Anterior cingulate cortex (tissue), 58 donors: ENCODE measurements around the gene TTC29.

Experiments used
- DNase-seq, 58 donors: peaks; one replicate each; lab custom pipeline; 2025; lab: John Stamatoyannopoulos, UW

The TTC29 gene

GRCh38 chr4:146945556-146946374 lies at the start of gene TTC29:
TTC29 (minus strand) TSS chr4:146945864; CDS start chr4:146939895, 5,969 bp downstream.
- peak; percentile 11 to 90 (median 78) for DNase-seq

GRCh38 chr4:146981651-146982050 lies 36.0 kb upstream of the TTC29 start:
- DNase-seq: no peak

- DNase-seq: no peak
These were observed 33.0 kb upstream of the TTC29 start for GRCh38 chr4:146978641-146979040.

GRCh38 chr4:146976145-146976544 lies 30.5 kb upstream of the TTC29 start:
- no peak for DNase-seq

GRCh38 chr4:146975527-146975926 lies 29.9 kb upstream of the TTC29 start:
- DNase-seq: no peak

GRCh38 chr4:146975036-146975435 lies 29.4 kb upstream of the TTC29 start:
- DNase-seq: no peak

- DNase-seq: no peak
These were observed 26.4 kb upstream of the TTC29 start for GRCh38 chr4:146972036-146972435.

- no peak for DNase-seq
These were observed 23.5 kb upstream of the TTC29 start for GRCh38 chr4:146969126-146969525.

GRCh38 chr4:146960634-146961033 lies 15.0 kb upstream of the TTC29 start:
- no peak for DNase-seq

GRCh38 chr4:146959692-146960091 lies 14.0 kb upstream of the TTC29 start:
- DNase-seq: no peak

GRCh38 chr4:146957237-146957636 lies 11.6 kb upstream of the TTC29 start:
- no peak for DNase-seq

- DNase-seq: no peak
These were observed 7.2 kb upstream of the TTC29 start for GRCh38 chr4:146952896-146953295.

GRCh38 chr4:146949559-146949958 lies 3.9 kb upstream of the TTC29 start:
- DNase-seq: no peak

GRCh38 chr4:146943691-146944375 lies 1.8 kb downstream of the TTC29 start:
- no peak for DNase-seq

GRCh38 chr4:146932116-146932515 lies 13.5 kb downstream of the TTC29 start:
- DNase-seq: no peak

GRCh38 chr4:146930673-146931072 lies 15.0 kb downstream of the TTC29 start:
- DNase-seq: no peak

- DNase-seq: no peak
These were observed 18.0 kb downstream of the TTC29 start for GRCh38 chr4:146927695-146928094.

GRCh38 chr4:146916479-146917076 lies 29.1 kb downstream of the TTC29 start:
- DNase-seq: peak in 4 of 58 donors; percentile 0 to 10 (median 1)

- no peak for DNase-seq
These were observed 30.5 kb downstream of the TTC29 start for GRCh38 chr4:146915132-146915531.

- DNase-seq: no peak
These were observed 45.4 kb downstream of the TTC29 start for GRCh38 chr4:146900295-146900694.

- no peak for DNase-seq
These were observed 55.4 kb downstream of the TTC29 start for GRCh38 chr4:146890301-146890700.
